Sciatic nerve (tissue), 2 donors: ENCODE data around the gene SMARCD3. TPM values are rescaled to one million over a fixed set of nuclear protein-coding genes. Genes with fewer than 3 reads are reported as not detected.

Source experiments
- ATAC-seq: fragments of 200-7000 bp; cut with Tn5 transposase; one replicate; pipeline ENCODE4 v1.9.1; 2020; ENCODE audit warnings: mild to moderate bottlenecking, moderate library complexity
- DNase-seq: peaks from one replicate; pipeline ENCODE4 v3.0.0-alpha.2; 2020; ENCODE audit warnings: low spot score
- intact Hi-C: fragments of 100-400 bp; cut with DNase I; formaldehyde crosslinking; loops from one replicate; pipeline ENCODE4 v1.14.2; 2022
- total RNA-seq: library from RNA; stranded (reverse); fragmentation: NEBNext Ultra II Directional; extraction: Animal tissue kit (Norgen Biotek cat#: 25700); gene quantifications from one replicate; pipeline ENCODE4 v1.2.1, GENCODE V29; 2021
- donor health status: DM: no; HTN: no; CAD: no.
- donor health status: DM: no; HTN: no; CAD: no.

Gene SMARCD3
- total RNA-seq, 1 donor from 2014 or later = 50.7 TPM

- intact Hi-C loops = no loop called here
- DNase-seq = peak; percentile 86
- ATAC-seq = peak; percentile 69
Measured at GRCh38 chr7:151251689-151252560, 3.4 kb upstream of the SMARCD3 start.

GRCh38 chr7:151251328-151251688 is 2.8 kb upstream of the SMARCD3 start:
- ATAC-seq = no peak
- no peak for DNase-seq
- intact Hi-C loops = no loop called here

GRCh38 chr7:151250181-151251132 is 2.0 kb upstream of the SMARCD3 start:
- DNase-seq (no peak), ATAC-seq (no peak)
- intact Hi-C loops = no loop called here

GRCh38 chr7:151249732-151250072 is 1.2 kb upstream of the SMARCD3 start:
- peak; percentile 59 for ATAC-seq
- intact Hi-C loops = no loop called here

GRCh38 chr7:151249034-151249731 is 689 bp upstream of the SMARCD3 start:
- DNase-seq (peak; percentile 80), ATAC-seq (peak; percentile 37)
- intact Hi-C loops = no loop called here

More at GRCh38 chr7:151249732-151250072, 1.2 kb upstream of the SMARCD3 start:
- peak; percentile 81 for DNase-seq

GRCh38 chr7:151247611-151248345 is 716 bp downstream of the SMARCD3 start:
- DNase-seq (no peak), ATAC-seq (peak; percentile 9)
- intact Hi-C loops = no loop called here

GRCh38 chr7:151246851-151247580 is 1.5 kb downstream of the SMARCD3 start:
- no peak for DNase-seq
- intact Hi-C loops = no loop called here
- no peak for ATAC-seq

GRCh38 chr7:151246102-151246850 is 2.2 kb downstream of the SMARCD3 start:
- no peak for DNase-seq
- intact Hi-C loops = no loop called here
- peak; percentile 5 for ATAC-seq

- DNase-seq (no peak), ATAC-seq (no peak)
- intact Hi-C loops = loop anchor here (2.0 kb wide), 1 partner anchor 59 kb away; no protein-coding TSS in a partner anchor
Measured at GRCh38 chr7:151245360-151246101, 3.0 kb downstream of the SMARCD3 start.

- intact Hi-C loops = loop anchor here (2.0 kb wide), 1 partner anchor 60 kb away; no protein-coding TSS in a partner anchor
- DNase-seq = no peak
Measured at GRCh38 chr7:151244841-151245346, 3.6 kb downstream of the SMARCD3 start.

GRCh38 chr7:151244196-151244840 is 4.2 kb downstream of the SMARCD3 start:
- ATAC-seq = no peak
- intact Hi-C loops = loop anchor here (2.0 kb wide), 1 partner anchor 60 kb away; no protein-coding TSS in a partner anchor
- no peak for DNase-seq

More at GRCh38 chr7:151244841-151245346, 3.6 kb downstream of the SMARCD3 start:
- ATAC-seq = no peak

- intact Hi-C loops = loop anchor here (2.0 kb wide), 1 partner anchor 61 kb away; no protein-coding TSS in a partner anchor
- ATAC-seq (no peak), DNase-seq (no peak)
Measured at GRCh38 chr7:151243408-151244195, 4.9 kb downstream of the SMARCD3 start.

- ATAC-seq (no peak), DNase-seq (no peak)
- intact Hi-C loops = no loop called here
Measured at GRCh38 chr7:151243045-151243349, 5.5 kb downstream of the SMARCD3 start.

GRCh38 chr7:151242159-151243044 is 6.1 kb downstream of the SMARCD3 start:
- no peak for DNase-seq
- intact Hi-C loops = no loop called here
- ATAC-seq = no peak
